ENCODE measurements around the gene MPV17L2.
"Not testable (repeated sequence)": the region's sequence is repeated elsewhere in the genome, so short reads cannot be mapped to it uniquely, and the experiment has no call there.

The MPV17L2 gene

GRCh38 chr19:18208098-18208951, 15.3 kb downstream of the MPV17L2 start:
- H3K27me3 ChIP-seq (ENCODE audit: insufficient read depth, low read length, poor library complexity, severe bottlenecking): no peaks in the 10 kb centered on the region
- no peaks in the 10 kb centered on the region; the same call in 1 of the 2 replicates for H3K79me2 ChIP-seq (ENCODE audit: insufficient read depth, low read length)
- no peaks in the 10 kb centered on the region for H4K20me1 ChIP-seq (ENCODE audit: insufficient read depth, low read length, poor library complexity, severe bottlenecking)
- H2AFZ ChIP-seq (ENCODE audit: low read length): no peak overlapping the region
- H3K4me3 ChIP-seq (ENCODE audit: low read length, poor library complexity, severe bottlenecking): no peak overlapping the region
- no peak overlapping the region for H3K9ac ChIP-seq (ENCODE audit: low read depth, low read length, poor library complexity, severe bottlenecking)
- H3K4me2 ChIP-seq (ENCODE audit: low read depth, low read length, poor library complexity, severe bottlenecking): no peak overlapping the region
- H3K36me3 ChIP-seq (ENCODE audit: insufficient read depth, low read length): no peaks in the 10 kb centered on the region
- H3K9me2 ChIP-seq (replicated peaks; ENCODE audit: low read depth, low read length): no peaks in the 10 kb centered on the region
- no peaks in the 10 kb centered on the region for H3K9me3 ChIP-seq (ENCODE audit: insufficient read depth, low read depth, low read length)
- peak; percentile 65 for TF ChIP-seq CTCF (conservative IDR thresholded peaks at IDR 0.05; ENCODE audit: low read length)
- TF ChIP-seq EZH2phosphoT487 (IDR thresholded peaks at IDR 0.05; ENCODE audit: borderline replicate concordance): no peak
- peaks cover 12% of the 10 kb centered on the region for H3K4me1 ChIP-seq (ENCODE audit: insufficient read depth, low read length, poor library complexity, severe bottlenecking)
- H3F3A ChIP-seq (ENCODE audit: low read depth): no peaks in the 10 kb centered on the region; the same call in 1 of the 2 replicates

- H3K9ac ChIP-seq (ENCODE audit: low read depth, low read length, poor library complexity, severe bottlenecking); H3K4me3 ChIP-seq (ENCODE audit: low read length, poor library complexity, severe bottlenecking); H3F3A ChIP-seq (ENCODE audit: low read depth); H2AFZ ChIP-seq (ENCODE audit: low read length); H3K9me3 ChIP-seq (ENCODE audit: insufficient read depth, low read depth, low read length); H3K27me3 ChIP-seq (ENCODE audit: insufficient read depth, low read length, poor library complexity, severe bottlenecking); H3K4me2 ChIP-seq (ENCODE audit: low read depth, low read length, poor library complexity, severe bottlenecking); H3K79me2 ChIP-seq (ENCODE audit: insufficient read depth, low read length); H3K36me3 ChIP-seq (ENCODE audit: insufficient read depth, low read length); H3K9me2 ChIP-seq (replicated peaks; ENCODE audit: low read depth, low read length); H4K20me1 ChIP-seq (ENCODE audit: insufficient read depth, low read length, poor library complexity, severe bottlenecking); H3K4me1 ChIP-seq (ENCODE audit: insufficient read depth, low read length, poor library complexity, severe bottlenecking): not testable (repeated sequence)
Observed at GRCh38 chr19:18209912-18210311, 16.9 kb downstream of the MPV17L2 start.

GRCh38 chr19:18211683-18212082, 18.7 kb downstream of the MPV17L2 start:
- H3K4me2 ChIP-seq (ENCODE audit: low read depth, low read length, poor library complexity, severe bottlenecking): no peak overlapping the region

More at GRCh38 chr19:18211683-18212082, 18.7 kb downstream of the MPV17L2 start:
- no peaks in the 10 kb centered on the region for H3K27me3 ChIP-seq (ENCODE audit: insufficient read depth, low read length, poor library complexity, severe bottlenecking)
- H3K9me2 ChIP-seq (replicated peaks; ENCODE audit: low read depth, low read length): no peaks in the 10 kb centered on the region
- no peak overlapping the region for H2AFZ ChIP-seq (ENCODE audit: low read length)
- H3K9me3 ChIP-seq (ENCODE audit: insufficient read depth, low read depth, low read length): no peaks in the 10 kb centered on the region
- no peaks in the 10 kb centered on the region for H3K36me3 ChIP-seq (ENCODE audit: insufficient read depth, low read length)
- no peaks in the 10 kb centered on the region for H3K79me2 ChIP-seq (ENCODE audit: insufficient read depth, low read length)
- no peaks in the 10 kb centered on the region; the same call in 1 of the 2 replicates for H3F3A ChIP-seq (ENCODE audit: low read depth)
- no peaks in the 10 kb centered on the region for H3K4me1 ChIP-seq (ENCODE audit: insufficient read depth, low read length, poor library complexity, severe bottlenecking)
- no peaks in the 10 kb centered on the region for H4K20me1 ChIP-seq (ENCODE audit: insufficient read depth, low read length, poor library complexity, severe bottlenecking)
- no peak overlapping the region for H3K9ac ChIP-seq (ENCODE audit: low read depth, low read length, poor library complexity, severe bottlenecking)
- TF ChIP-seq EZH2phosphoT487 (IDR thresholded peaks at IDR 0.05; ENCODE audit: borderline replicate concordance): no peak
- TF ChIP-seq CTCF (conservative IDR thresholded peaks at IDR 0.05; ENCODE audit: low read length): no peak
- H3K4me3 ChIP-seq (ENCODE audit: low read length, poor library complexity, severe bottlenecking): no peak overlapping the region

All from Loucy (cell line).